Activated CD4-positive, alpha-beta T cell treated with anti-CD3 and anti-CD28 coated beads, Interleukin-2, amount 10 ng/mL, durations not matched to agents 7 days and 5 days (primary cell): ENCODE data around the gene BRD4. TPM values are rescaled to one million over a fixed set of nuclear protein-coding genes. Genes with fewer than 3 reads are reported as not detected.

Experiments used
- CTCF ChIA-PET: fragments of 350-600 bp; sonication (Branson Sonifier 250); formaldehyde crosslinking; loops from one replicate; lab custom pipeline; 2021; ENCODE audit warnings: antibody characterized with exemption; lab: Charles Lee
- POLR2A ChIA-PET: fragments of 350-600 bp; sonication (Branson Sonifier 250); formaldehyde crosslinking; loops from one replicate; lab custom pipeline; 2021; ENCODE audit warnings: antibody characterized with exemption; lab: Charles Lee
- DNase-seq: peaks from one replicate; pipeline ENCODE4 v3.0.0-alpha.2; 2020
- H3K27ac Mint-ChIP-seq: one replicate; pipeline ENCODE4 v1.8.0; 2021; ENCODE audit warnings: mild to moderate bottlenecking, moderate library complexity, mixed read lengths
- H3K27me3 Mint-ChIP-seq: one replicate; pipeline ENCODE4 v1.8.0; 2021; ENCODE audit warnings: mixed read lengths
- H3K36me3 Mint-ChIP-seq: one replicate; pipeline ENCODE4 v1.8.0; 2021; ENCODE audit warnings: low read depth, mixed read lengths
- H3K4me1 Mint-ChIP-seq: one replicate; pipeline ENCODE4 v1.8.0; 2021; ENCODE audit warnings: mixed read lengths
- H3K4me3 Mint-ChIP-seq: one replicate; pipeline ENCODE4 v1.8.0; 2021; ENCODE audit warnings: mild to moderate bottlenecking, moderate library complexity, mixed read lengths
- H3K9me3 Mint-ChIP-seq: one replicate; pipeline ENCODE4 v1.8.0; 2021; ENCODE audit warnings: mixed read lengths
- total RNA-seq, 2 experiments: library from RNA; stranded (reverse); gene quantifications; one replicate each; pipeline ENCODE4 v1.2.3, GENCODE V29; 2021

Gene BRD4
- total RNA-seq, 2 experiments from 2014 or later = 114 to 115 TPM

- ChIA-PET CTCF (interaction anchor here (1.0 kb wide), 1 partner anchor 9 kb away, joined by 4 read pairs; no protein-coding TSS in a partner anchor), POLR2A (no interaction called here)
- H3K9me3 Mint-ChIP-seq = no peaks in the 10 kb centered on the region
- H3K27me3 Mint-ChIP-seq = peaks cover 30% of the 10 kb centered on the region
- DNase-seq = no peak
- peaks cover 12% of the 10 kb centered on the region for H3K4me1 Mint-ChIP-seq
- H3K36me3 Mint-ChIP-seq = peaks cover 37% of the 10 kb centered on the region
- H3K27ac Mint-ChIP-seq = peak overlapping the region; percentile 74
- H3K4me3 Mint-ChIP-seq = no peak overlapping the region
Observed at GRCh38 chr19:15235781-15236180, 96.6 kb downstream of the BRD4 start.

GRCh38 chr19:15234431-15235130 is 97.8 kb downstream of the BRD4 start:
- Mint-ChIP-seq H3K27ac (no peak overlapping the region), H3K4me1 (peaks cover 12% of the 10 kb centered on the region), H3K9me3 (no peaks in the 10 kb centered on the region), H3K36me3 (peaks cover 33% of the 10 kb centered on the region), H3K4me3 (no peak overlapping the region), H3K27me3 (peaks cover 34% of the 10 kb centered on the region)
- ChIA-PET CTCF (no interaction called here), POLR2A (no interaction called here)
- no peak for DNase-seq

GRCh38 chr19:15231271-15231670 is 101.1 kb downstream of the BRD4 start:
- ChIA-PET POLR2A (no interaction called here), CTCF (interaction anchor here (1.0 kb wide), 1 partner anchor 11 kb away, joined by 3 read pairs; no protein-coding TSS in a partner anchor)
- Mint-ChIP-seq H3K4me3 (no peak overlapping the region), H3K9me3 (no peaks in the 10 kb centered on the region), H3K27ac (no peak overlapping the region), H3K4me1 (peaks cover 12% of the 10 kb centered on the region), H3K27me3 (peaks cover 34% of the 10 kb centered on the region), H3K36me3 (peaks cover 22% of the 10 kb centered on the region)
- DNase-seq = no peak

GRCh38 chr19:15227261-15227660 is 105.1 kb downstream of the BRD4 start:
- H3K4me3 Mint-ChIP-seq = no peak overlapping the region
- H3K4me1 Mint-ChIP-seq = peaks cover 15% of the 10 kb centered on the region
- peaks cover 29% of the 10 kb centered on the region for H3K27me3 Mint-ChIP-seq
- POLR2A ChIA-PET = no interaction called here
- DNase-seq = no peak
- peaks cover 2% of the 10 kb centered on the region for H3K36me3 Mint-ChIP-seq
- no peak overlapping the region for H3K27ac Mint-ChIP-seq
- CTCF ChIA-PET = interaction anchor here (0.6 to 1.5 kb wide), 3 partner anchors 22 to 203 kb away, joined by 3 to 5 read pairs (median 4); no protein-coding TSS in a partner anchor
- H3K9me3 Mint-ChIP-seq = no peaks in the 10 kb centered on the region

GRCh38 chr19:15225760-15226159 is 106.6 kb downstream of the BRD4 start:
- H3K9me3 Mint-ChIP-seq = no peaks in the 10 kb centered on the region
- peaks cover 18% of the 10 kb centered on the region for H3K27me3 Mint-ChIP-seq
- peaks cover 13% of the 10 kb centered on the region for H3K4me1 Mint-ChIP-seq
- no peak overlapping the region for H3K27ac Mint-ChIP-seq
- H3K36me3 Mint-ChIP-seq = no peaks in the 10 kb centered on the region
- CTCF ChIA-PET = no interaction called here
- DNase-seq = no peak
- POLR2A ChIA-PET = no interaction called here
- no peak overlapping the region for H3K4me3 Mint-ChIP-seq

- DNase-seq = no peak
- Mint-ChIP-seq H3K27ac (peak overlapping the region; percentile 41), H3K4me1 (peaks cover 13% of the 10 kb centered on the region), H3K36me3 (no peaks in the 10 kb centered on the region), H3K4me3 (peak overlapping the region; percentile 76), H3K27me3 (peaks cover 14% of the 10 kb centered on the region), H3K9me3 (no peaks in the 10 kb centered on the region)
- ChIA-PET POLR2A (no interaction called here), CTCF (no interaction called here)
Observed at GRCh38 chr19:15223649-15224361, 108.5 kb downstream of the BRD4 start.

- POLR2A ChIA-PET = no interaction called here
- H3K4me1 Mint-ChIP-seq = peaks cover 13% of the 10 kb centered on the region
- H3K27me3 Mint-ChIP-seq = peaks cover 14% of the 10 kb centered on the region
- CTCF ChIA-PET = interaction anchor here (0.5 kb wide), 1 partner anchor 15 kb away, joined by 3 read pairs; no protein-coding TSS in a partner anchor
- peak; percentile 84 for DNase-seq
- H3K27ac Mint-ChIP-seq = peak overlapping the region; percentile 31
- H3K4me3 Mint-ChIP-seq = peak overlapping the region; percentile 76
- no peaks in the 10 kb centered on the region for H3K9me3 Mint-ChIP-seq
- no peaks in the 10 kb centered on the region for H3K36me3 Mint-ChIP-seq
Observed at GRCh38 chr19:15222738-15223648, 109.3 kb downstream of the BRD4 start.

GRCh38 chr19:15220833-15221232 is 111.5 kb downstream of the BRD4 start:
- DNase-seq = no peak
- peaks cover 13% of the 10 kb centered on the region for H3K4me1 Mint-ChIP-seq
- H3K27me3 Mint-ChIP-seq = peaks cover 14% of the 10 kb centered on the region
- ChIA-PET CTCF (interaction anchor here (0.6 to 1.5 kb wide), 3 partner anchors 30 to 1009 kb away, joined by 3 to 4 read pairs (median 3); no protein-coding TSS in a partner anchor), POLR2A (interaction anchor here (0.6 kb wide), 1 partner anchor 39 kb away, joined by 3 read pairs; no protein-coding TSS in a partner anchor)
- H3K27ac Mint-ChIP-seq = no peak overlapping the region
- no peaks in the 10 kb centered on the region for H3K9me3 Mint-ChIP-seq
- H3K36me3 Mint-ChIP-seq = no peaks in the 10 kb centered on the region
- H3K4me3 Mint-ChIP-seq = no peak overlapping the region

GRCh38 chr19:15218501-15218900 is 113.8 kb downstream of the BRD4 start:
- no peak for DNase-seq
- no peaks in the 10 kb centered on the region for H3K36me3 Mint-ChIP-seq
- H3K4me3 Mint-ChIP-seq = no peak overlapping the region
- no peaks in the 10 kb centered on the region for H3K9me3 Mint-ChIP-seq
- H3K27me3 Mint-ChIP-seq = peaks cover 10% of the 10 kb centered on the region
- peaks cover 8% of the 10 kb centered on the region for H3K4me1 Mint-ChIP-seq
- ChIA-PET POLR2A (no interaction called here), CTCF (interaction anchor here (0.6 to 1.0 kb wide), 2 partner anchors 253 to 333 kb away, joined by 3 to 4 read pairs; no protein-coding TSS in a partner anchor)
- H3K27ac Mint-ChIP-seq = no peak overlapping the region

- no peak overlapping the region for H3K27ac Mint-ChIP-seq
- ChIA-PET CTCF (no interaction called here), POLR2A (no interaction called here)
- no peak for DNase-seq
- no peaks in the 10 kb centered on the region for H3K9me3 Mint-ChIP-seq
- no peaks in the 10 kb centered on the region for H3K27me3 Mint-ChIP-seq
- no peak overlapping the region for H3K4me3 Mint-ChIP-seq
- H3K36me3 Mint-ChIP-seq = no peaks in the 10 kb centered on the region
- no peaks in the 10 kb centered on the region for H3K4me1 Mint-ChIP-seq
Observed at GRCh38 chr19:15216363-15216762, 116.0 kb downstream of the BRD4 start.

GRCh38 chr19:15213715-15214381 is 118.5 kb downstream of the BRD4 start:
- H3K9me3 Mint-ChIP-seq = no peaks in the 10 kb centered on the region
- no peak for DNase-seq
- ChIA-PET POLR2A (no interaction called here), CTCF (interaction anchor here (0.6 kb wide), 3 partner anchors 62 to 346 kb away, joined by 3 to 5 read pairs (median 3); no protein-coding TSS in a partner anchor)
- no peak overlapping the region for H3K4me3 Mint-ChIP-seq
- H3K27me3 Mint-ChIP-seq = no peaks in the 10 kb centered on the region
- no peak overlapping the region for H3K27ac Mint-ChIP-seq
- H3K36me3 Mint-ChIP-seq = no peaks in the 10 kb centered on the region
- H3K4me1 Mint-ChIP-seq = no peaks in the 10 kb centered on the region

GRCh38 chr19:15212711-15213110 is 119.6 kb downstream of the BRD4 start:
- ChIA-PET POLR2A (no interaction called here), CTCF (no interaction called here)
- Mint-ChIP-seq H3K27me3 (no peaks in the 10 kb centered on the region), H3K36me3 (no peaks in the 10 kb centered on the region), H3K4me3 (no peak overlapping the region), H3K9me3 (no peaks in the 10 kb centered on the region), H3K4me1 (no peaks in the 10 kb centered on the region), H3K27ac (no peak overlapping the region)
- DNase-seq = no peak
